H9 (cell line): ENCODE data around the gene AFAP1L1. TPM values are rescaled to one million over a fixed set of nuclear protein-coding genes. Genes with fewer than 3 reads are reported as not detected.

ENCODE experiments used
- DNase-seq: peaks from one replicate; pipeline ENCODE4 v3.0.0-alpha.2; 2017
- H2AFZ ChIP-seq: one replicate; pipeline ENCODE4 v1.6.1; 2013; ENCODE audit warnings: mild to moderate bottlenecking, low read length, control low read depth, moderate library complexity
- H2AK5ac ChIP-seq: 2 replicates; pipeline ENCODE4 v1.6.1; 2013; ENCODE audit warnings: low read length, control low read depth, mixed read lengths; ENCODE audit not compliant: insufficient read length
- H2BK120ac ChIP-seq: one replicate; pipeline ENCODE4 v1.6.1; 2013; ENCODE audit warnings: low read depth, mild to moderate bottlenecking, low read length, control low read depth, inconsistent platforms; ENCODE audit not compliant: poor library complexity, severe bottlenecking
- H2BK12ac ChIP-seq: 2 replicates; pipeline ENCODE4 v1.6.1; 2013; ENCODE audit warnings: low read length, control low read depth, mixed read lengths, low read depth; ENCODE audit not compliant: insufficient read length
- H2BK15ac ChIP-seq: 2 replicates; pipeline ENCODE4 v1.6.1; 2013; ENCODE audit warnings: low read depth, low read length, control low read depth
- H2BK20ac ChIP-seq: one replicate; pipeline ENCODE4 v1.6.1; 2013; ENCODE audit warnings: low read depth, mild to moderate bottlenecking, low read length, control low read depth, inconsistent platforms; ENCODE audit not compliant: poor library complexity, severe bottlenecking
- H2BK5ac ChIP-seq: 2 replicates; pipeline ENCODE4 v1.6.1; 2013; ENCODE audit warnings: low read length, control low read depth, mixed read lengths; ENCODE audit not compliant: insufficient read length
- H3K14ac ChIP-seq: 2 replicates; pipeline ENCODE4 v1.6.1; 2013; ENCODE audit warnings: low read length, control low read depth; ENCODE audit not compliant: insufficient read depth
- H3K18ac ChIP-seq: 2 replicates; pipeline ENCODE4 v1.6.1; 2013; ENCODE audit warnings: low read depth, mild to moderate bottlenecking, mixed read lengths, low read length, control low read depth; ENCODE audit not compliant: insufficient read length
- H3K23ac ChIP-seq: 2 replicates; pipeline ENCODE4 v1.6.1; 2013; ENCODE audit warnings: low read length, control low read depth, mixed read lengths, low read depth; ENCODE audit not compliant: insufficient read length
- H3K23me2 ChIP-seq: 2 replicates; pipeline ENCODE4 v1.6.1; 2013; ENCODE audit warnings: low read depth, mild to moderate bottlenecking, mixed read lengths, low read length, control low read depth; ENCODE audit not compliant: insufficient read length, poor library complexity, severe bottlenecking
- H3K27ac ChIP-seq: 2 replicates; pipeline ENCODE4 v1.5.1; 2013; ENCODE audit warnings: low read length, control low read depth, mixed read lengths, low read depth; ENCODE audit not compliant: insufficient read length
- H3K27me3 ChIP-seq: 2 replicates; pipeline ENCODE4 v1.6.1; 2013; ENCODE audit warnings: low read length, control low read depth, inconsistent platforms; ENCODE audit not compliant: insufficient read depth
- H3K4ac ChIP-seq: 2 replicates; pipeline ENCODE4 v1.6.1; 2013; ENCODE audit warnings: low read depth, mild to moderate bottlenecking, control low read depth, inconsistent platforms, low read length, moderate library complexity
- H3K4me1 ChIP-seq: 2 replicates; pipeline ENCODE4 v1.6.1; 2013; ENCODE audit warnings: low read length, control low read depth, inconsistent platforms; ENCODE audit not compliant: insufficient read depth
- H3K4me2 ChIP-seq: 2 replicates; pipeline ENCODE4 v1.6.1; 2013; ENCODE audit warnings: low read length, control low read depth, mixed read lengths; ENCODE audit not compliant: insufficient read length, insufficient read depth
- H3K56ac ChIP-seq: 2 replicates; pipeline ENCODE4 v1.6.1; 2013; ENCODE audit warnings: low read depth, mild to moderate bottlenecking, mixed read lengths, low read length, control low read depth; ENCODE audit not compliant: insufficient read length
- H3K79me1 ChIP-seq: 2 replicates; pipeline ENCODE4 v1.6.1; 2013; ENCODE audit warnings: low read depth, mild to moderate bottlenecking, moderate library complexity, low read length, control low read depth, inconsistent platforms; ENCODE audit not compliant: insufficient read depth, poor library complexity, severe bottlenecking
- H3K79me2 ChIP-seq: 2 replicates; pipeline ENCODE4 v1.6.1; 2013; ENCODE audit warnings: low read length, control low read depth, inconsistent platforms; ENCODE audit not compliant: insufficient read depth
- H3K9ac ChIP-seq: 2 replicates; pipeline ENCODE4 v1.6.1; 2013; ENCODE audit warnings: low read length, control low read depth, mixed read lengths; ENCODE audit not compliant: insufficient read length; ENCODE audit errors: extremely low read depth
- H3K9me3 ChIP-seq: one replicate; pipeline ENCODE4 v1.6.1; 2013; ENCODE audit warnings: low read depth, low read length, inconsistent platforms; ENCODE audit not compliant: control insufficient read depth
- H3T11ph ChIP-seq: one replicate; pipeline ENCODE4 v1.6.1; 2013; ENCODE audit warnings: mild to moderate bottlenecking, low read length, control low read depth, inconsistent platforms
- H4K20me1 ChIP-seq: one replicate; pipeline ENCODE4 v1.6.1; 2013; ENCODE audit not compliant: control insufficient read depth, insufficient read length, insufficient read depth
- H4K5ac ChIP-seq: 2 replicates; pipeline ENCODE4 v1.6.1; 2013; ENCODE audit warnings: low read depth, mild to moderate bottlenecking, mixed read lengths, low read length, control low read depth; ENCODE audit not compliant: insufficient read length
- H4K8ac ChIP-seq: replicated peaks from 2 replicates; pipeline ENCODE4 v1.6.1; 2013; ENCODE audit warnings: low read length, control low read depth, mixed read lengths, low read depth; ENCODE audit not compliant: insufficient read length
- H4K91ac ChIP-seq: 2 replicates; pipeline ENCODE4 v1.6.1; 2013; ENCODE audit warnings: low read depth, mild to moderate bottlenecking, moderate library complexity, mixed read lengths, low read length, control low read depth; ENCODE audit not compliant: insufficient read length
- H3K27ac Mint-ChIP-seq, 3 experiments: 2 replicates in 2 of 3; 3 replicates in 1 of 3; pipeline ENCODE4 v1.8.0; 2020 to 2021; ENCODE audit warnings: mixed read lengths in 3 of 3, mild to moderate bottlenecking in 1 of 3, moderate library complexity in 1 of 3
- H3K27me3 Mint-ChIP-seq: 2 replicates; pipeline ENCODE4 v1.8.0; 2021; ENCODE audit warnings: low read depth, mild to moderate bottlenecking, moderate library complexity, mixed read lengths
- H3K36me3 Mint-ChIP-seq, 3 experiments: 2 replicates in 2 of 3; 3 replicates in 1 of 3; pipeline ENCODE4 v1.8.0; 2020 to 2021; ENCODE audit warnings: low read depth in 3 of 3, mixed read lengths in 3 of 3; ENCODE audit not compliant: insufficient read depth in 1 of 3
- H3K4me1 Mint-ChIP-seq, 2 experiments: 2 replicates each; pipeline ENCODE4 v1.8.0; 2020; ENCODE audit warnings: mixed read lengths in 2 of 2
- H3K4me3 Mint-ChIP-seq, 2 experiments: 2 replicates in 1 of 2; 3 replicates in 1 of 2; pipeline ENCODE4 v1.8.0; 2020 to 2021; ENCODE audit warnings: mild to moderate bottlenecking in 2 of 2, mixed read lengths in 2 of 2, moderate library complexity in 1 of 2
- H3K9me3 Mint-ChIP-seq, 2 experiments: 2 replicates in 1 of 2; 3 replicates in 1 of 2; pipeline ENCODE4 v1.8.0; 2020; ENCODE audit warnings: mild to moderate bottlenecking in 2 of 2, mixed read lengths in 2 of 2, moderate library complexity in 1 of 2
- WGBS: extraction: QIAGEN DNeasy Blood & Tissue Kit; methylation state at CpG from one replicate; pipeline ENCODE4 v1.1.7; 2013; ENCODE audit warnings: missing lambda C conversion rate, low lambda C conversion rate, mixed read lengths; ENCODE audit not compliant: insufficient read length; ENCODE audit errors: extremely low coverage; 5-methylcytosine and 5-hydroxymethylcytosine counted together
- total RNA-seq: library from RNA; stranded (reverse); gene quantifications from 2 replicates; pipeline ENCODE4 v1.2.1, GENCODE V29; 2021
- TF ChIP-seq, protein P1 (sequence below): fragments of 200-600 bp; sonication (generic); conservative IDR thresholded peaks from 3 replicates; pipeline ENCODE4 v1.8.0; 2021; ENCODE audit warnings: antibody characterized with exemption, mild to moderate bottlenecking

The AFAP1L1 gene
- total RNA-seq, 1 experiment from 2014 or later = 1.8 TPM

DNA sequence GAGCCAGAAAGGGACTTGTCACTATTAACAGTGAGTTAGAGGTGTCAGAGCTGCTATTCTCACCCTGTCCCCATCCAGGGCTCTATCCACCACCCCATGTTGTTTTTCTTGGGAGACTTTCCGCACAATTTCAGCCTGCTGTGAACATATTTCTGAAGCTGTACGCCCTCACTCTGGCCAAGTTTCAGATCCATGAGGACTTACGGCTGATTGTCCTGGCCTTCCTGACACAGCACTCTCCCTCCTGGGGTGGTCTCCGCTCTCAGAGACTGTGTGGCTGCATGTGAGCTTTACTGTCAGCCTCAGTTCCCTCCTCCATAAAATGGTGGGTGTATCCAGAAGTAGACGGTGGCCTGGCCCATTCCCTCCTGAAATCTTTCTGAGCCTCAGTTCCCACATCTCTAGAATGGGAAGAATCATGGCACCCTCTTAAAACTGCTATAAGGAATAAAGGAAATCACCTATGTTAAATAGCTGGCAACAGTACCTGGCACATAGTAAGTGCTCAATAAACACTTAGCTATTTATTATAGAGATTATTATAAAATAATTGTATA lies 108.2 kb downstream of the AFAP1L1 start:
- Mint-ChIP-seq H3K4me3 (no peak overlapping the region), H3K27me3 (no peaks in the 10 kb centered on the region), H3K27ac (no peak overlapping the region), H3K9me3 (no peaks in the 10 kb centered on the region; a peak in 1 of 5 replicates), H3K36me3 (no peaks in the 10 kb centered on the region), H3K4me1 (peaks cover 17 to 21% of the 10 kb centered on the region in 2 experiments)
- no peak overlapping the region for H2AK5ac ChIP-seq
- no peak overlapping the region for H4K8ac ChIP-seq
- no peak for DNase-seq
- H3K4me2 ChIP-seq = no peak overlapping the region
- H3K79me2 ChIP-seq = no peaks in the 10 kb centered on the region
- H2BK120ac ChIP-seq = no peak overlapping the region
- H3T11ph ChIP-seq = no peak overlapping the region
- H2AFZ ChIP-seq = no peak overlapping the region
- no peak overlapping the region for H3K23ac ChIP-seq
- no peaks in the 10 kb centered on the region for H3K4me1 ChIP-seq
- H3K27ac ChIP-seq = no peak overlapping the region
- H3K56ac ChIP-seq = no peak overlapping the region
- H2BK20ac ChIP-seq = no peak overlapping the region
- no peak overlapping the region for H3K9ac ChIP-seq
- WGBS = no CpG with 5 or more reads among the region's 5 CpGs
- H3K18ac ChIP-seq = no peak overlapping the region
- no peaks in the 10 kb centered on the region for H4K20me1 ChIP-seq
- no peak overlapping the region for H2BK12ac ChIP-seq
- H3K14ac ChIP-seq = no peak overlapping the region
- H3K9me3 ChIP-seq = no peaks in the 10 kb centered on the region
- H3K4ac ChIP-seq = no peak overlapping the region
- no peaks in the 10 kb centered on the region for H3K23me2 ChIP-seq
- no peak overlapping the region for H2BK5ac ChIP-seq
- H2BK15ac ChIP-seq = no peak overlapping the region
- H3K79me1 ChIP-seq = no peaks in the 10 kb centered on the region
- H4K91ac ChIP-seq = no peak overlapping the region
- no peaks in the 10 kb centered on the region; the same call in 1 of the 2 replicates for H3K27me3 ChIP-seq
- no peak overlapping the region for H4K5ac ChIP-seq
- TF ChIP-seq, protein P1, sequence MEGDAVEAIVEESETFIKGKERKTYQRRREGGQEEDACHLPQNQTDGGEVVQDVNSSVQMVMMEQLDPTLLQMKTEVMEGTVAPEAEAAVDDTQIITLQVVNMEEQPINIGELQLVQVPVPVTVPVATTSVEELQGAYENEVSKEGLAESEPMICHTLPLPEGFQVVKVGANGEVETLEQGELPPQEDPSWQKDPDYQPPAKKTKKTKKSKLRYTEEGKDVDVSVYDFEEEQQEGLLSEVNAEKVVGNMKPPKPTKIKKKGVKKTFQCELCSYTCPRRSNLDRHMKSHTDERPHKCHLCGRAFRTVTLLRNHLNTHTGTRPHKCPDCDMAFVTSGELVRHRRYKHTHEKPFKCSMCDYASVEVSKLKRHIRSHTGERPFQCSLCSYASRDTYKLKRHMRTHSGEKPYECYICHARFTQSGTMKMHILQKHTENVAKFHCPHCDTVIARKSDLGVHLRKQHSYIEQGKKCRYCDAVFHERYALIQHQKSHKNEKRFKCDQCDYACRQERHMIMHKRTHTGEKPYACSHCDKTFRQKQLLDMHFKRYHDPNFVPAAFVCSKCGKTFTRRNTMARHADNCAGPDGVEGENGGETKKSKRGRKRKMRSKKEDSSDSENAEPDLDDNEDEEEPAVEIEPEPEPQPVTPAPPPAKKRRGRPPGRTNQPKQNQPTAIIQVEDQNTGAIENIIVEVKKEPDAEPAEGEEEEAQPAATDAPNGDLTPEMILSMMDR = no peak
